ENCODE results near the gene SGCG.
A peak's percentile ranks its signal among the peaks of the same experiment; 100 is the strongest.
"Not testable (repeated sequence)": the region's sequence is repeated elsewhere in the genome, so short reads cannot be mapped to it uniquely, and the experiment has no call there.

SGCG gene

GRCh38 chr13:23180711-23181110, at the start of gene SGCG:
TSS of gene SGCG (plus strand) at chr13:23180979. CDS start at chr13:23203695, 22,716 bp downstream.
- DNase-seq (ENCODE audit: low spot score): no peak

DNA sequence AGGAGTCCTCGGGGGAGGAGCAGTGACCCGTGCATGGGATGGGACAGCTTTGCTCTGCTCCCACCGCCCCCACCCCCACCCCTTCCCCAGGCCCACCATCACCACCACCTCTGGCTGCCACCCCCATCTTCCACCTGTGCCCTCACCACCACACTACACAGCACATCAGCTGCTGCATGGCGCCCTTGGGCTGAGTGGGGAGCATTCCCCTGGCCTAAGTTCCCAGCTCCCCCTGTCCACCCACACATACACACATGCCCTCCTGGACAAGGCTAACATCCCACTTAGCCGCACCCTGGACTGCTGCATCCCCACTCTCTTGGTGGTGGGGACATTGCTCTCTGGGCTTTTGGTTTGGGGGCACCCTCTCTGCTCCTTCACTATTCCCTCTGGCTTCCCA, 46.2 kb upstream of the SGCG start:
- DNase-seq (ENCODE audit: low spot score): no peak

DNA sequence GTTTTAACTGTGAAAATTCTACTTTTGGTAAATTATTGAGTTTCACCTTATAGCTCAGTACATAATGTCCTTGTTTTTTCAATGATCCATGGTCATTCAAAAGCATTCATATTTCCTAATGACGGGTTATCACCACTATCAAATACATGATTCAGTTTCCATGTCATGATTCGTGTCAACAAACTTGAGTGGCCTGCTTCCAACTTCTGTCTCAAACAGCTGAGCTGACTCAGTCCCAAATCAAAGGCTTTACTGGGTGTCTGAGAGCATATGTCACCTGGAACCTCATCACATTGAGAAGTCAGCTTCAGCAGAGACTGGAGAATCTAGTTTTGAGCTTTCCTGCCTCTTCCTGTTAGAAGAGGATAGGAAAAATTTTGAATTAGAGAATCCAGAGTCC, 40.3 kb upstream of the SGCG start:
- no peak for DNase-seq (ENCODE audit: low spot score)

- DNase-seq (ENCODE audit: low spot score): no peak
Observed at GRCh38 chr13:23141964-23142363, 38.8 kb upstream of the SGCG start.

DNA sequence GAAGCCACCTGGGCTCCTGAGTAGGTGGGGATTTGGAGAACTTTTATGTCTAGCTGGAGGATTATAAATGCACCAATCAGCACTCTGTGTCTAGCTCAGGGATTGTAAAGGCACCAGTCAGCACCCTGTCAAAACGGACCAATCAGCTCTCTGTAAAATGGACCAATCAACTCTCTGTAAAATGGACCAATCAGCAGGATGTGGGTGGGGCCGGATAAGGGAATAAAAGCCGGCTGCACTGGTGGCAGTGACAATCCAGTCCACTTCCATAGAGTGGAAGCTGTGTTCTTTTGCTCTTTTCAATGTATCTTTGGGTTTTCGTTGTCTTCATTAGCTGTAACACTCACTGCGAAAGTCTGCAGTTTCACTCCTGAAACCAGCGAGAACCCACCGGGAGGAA, 38.2 kb upstream of the SGCG start:
- DNase-seq (ENCODE audit: low spot score): not testable (repeated sequence)

DNA sequence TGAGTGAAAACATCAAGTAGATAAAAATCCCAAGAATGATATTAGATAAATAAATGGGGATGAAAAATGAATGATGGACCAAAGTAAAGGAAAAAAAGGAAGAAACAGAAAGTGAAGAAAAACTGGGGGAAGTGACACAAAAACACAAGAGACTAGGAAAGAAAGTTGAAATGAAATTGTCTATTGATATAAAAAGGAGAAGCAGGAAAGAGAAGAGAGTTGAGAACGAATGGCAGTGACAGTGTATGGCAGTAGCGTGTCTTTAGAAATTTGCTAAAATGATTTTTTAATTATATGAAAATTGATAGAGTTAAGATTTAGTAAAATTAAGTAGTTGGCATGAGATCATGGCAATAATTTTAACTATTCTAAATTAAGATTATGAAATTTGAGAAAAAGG, 36.3 kb upstream of the SGCG start:
- no peak for DNase-seq (ENCODE audit: low spot score)

DNA sequence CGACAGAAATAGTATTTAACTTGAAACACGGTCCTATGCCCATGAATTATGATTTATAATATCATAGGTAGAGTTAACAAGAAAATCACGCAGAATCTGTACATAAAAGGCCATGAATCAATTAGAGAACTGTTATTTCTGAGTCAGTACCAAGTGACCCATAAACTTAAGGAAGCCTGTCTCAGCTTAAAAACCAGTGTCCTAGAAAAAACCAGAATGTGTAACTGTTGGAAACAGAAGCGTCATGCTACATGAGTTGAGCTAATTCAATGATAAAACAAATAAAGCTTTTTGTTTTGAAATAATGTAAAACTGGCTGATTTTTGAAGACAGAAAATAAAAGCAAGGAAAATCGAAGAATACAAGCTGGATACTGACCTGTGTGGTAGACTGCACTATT, 34.8 kb upstream of the SGCG start:
- DNase-seq (ENCODE audit: low spot score): no peak

DNA sequence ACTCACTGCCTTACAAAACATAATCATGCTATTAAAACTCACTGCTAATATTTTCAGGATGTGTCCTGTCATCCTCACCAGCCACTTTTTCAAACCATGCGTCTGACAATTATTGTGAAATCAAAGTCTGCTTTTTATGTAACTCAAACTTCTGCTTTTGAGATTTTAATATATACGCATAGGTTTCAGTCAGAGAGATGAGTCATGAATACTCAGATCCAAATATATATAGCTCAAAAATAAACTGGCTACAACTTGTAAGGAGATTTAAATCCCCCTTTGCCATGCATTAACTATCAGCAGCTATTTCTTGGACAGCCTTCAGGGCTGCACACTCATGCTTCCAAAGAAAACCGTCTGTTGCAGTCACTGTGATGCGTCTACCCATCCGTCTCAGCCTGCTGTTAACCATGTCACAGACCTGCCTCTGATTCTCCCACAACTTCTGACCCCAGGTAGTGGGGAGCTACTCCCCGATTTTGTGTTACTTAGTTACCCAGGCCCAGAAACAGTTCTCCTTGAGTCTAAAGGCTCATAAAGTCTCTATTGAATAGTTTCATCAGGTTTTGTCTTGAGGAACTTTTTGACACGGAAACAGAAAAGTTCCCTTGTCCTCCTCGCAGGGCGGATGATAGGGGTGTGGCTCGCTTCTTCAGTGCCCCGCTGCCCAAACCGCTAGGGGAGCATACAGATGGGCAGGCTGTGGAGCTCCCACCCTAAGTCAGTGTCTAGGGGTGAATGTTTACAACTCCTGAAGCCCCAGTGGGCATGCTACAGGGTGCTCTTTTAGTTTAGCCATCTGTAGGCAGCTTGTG, 33.8 kb upstream of the SGCG start:
- DNase-seq (ENCODE audit: low spot score): no peak

DNA sequence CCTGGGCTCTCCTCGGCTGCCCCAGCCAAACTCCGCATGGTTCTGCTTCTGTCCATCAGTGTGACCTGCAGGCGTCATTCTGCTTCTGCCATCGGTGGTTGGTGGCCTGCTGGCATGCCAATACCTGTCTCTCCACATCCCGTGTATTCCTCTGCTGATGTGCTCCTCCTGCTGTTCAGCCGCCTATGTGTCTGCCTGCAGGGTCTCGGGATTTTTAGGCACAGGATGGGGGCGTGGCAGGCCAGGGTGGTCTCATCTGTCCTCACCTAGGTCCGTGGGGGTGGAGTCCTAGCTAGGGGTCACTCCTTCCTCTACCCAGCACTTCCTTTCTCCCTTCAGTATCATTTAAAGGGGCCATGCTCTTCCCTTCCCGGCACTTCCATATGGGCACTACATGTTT, 33.0 kb upstream of the SGCG start:
- no peak for DNase-seq (ENCODE audit: low spot score)

GRCh38 chr13:23157781-23158180, 23.0 kb upstream of the SGCG start:
- DNase-seq (ENCODE audit: low spot score): no peak

DNA sequence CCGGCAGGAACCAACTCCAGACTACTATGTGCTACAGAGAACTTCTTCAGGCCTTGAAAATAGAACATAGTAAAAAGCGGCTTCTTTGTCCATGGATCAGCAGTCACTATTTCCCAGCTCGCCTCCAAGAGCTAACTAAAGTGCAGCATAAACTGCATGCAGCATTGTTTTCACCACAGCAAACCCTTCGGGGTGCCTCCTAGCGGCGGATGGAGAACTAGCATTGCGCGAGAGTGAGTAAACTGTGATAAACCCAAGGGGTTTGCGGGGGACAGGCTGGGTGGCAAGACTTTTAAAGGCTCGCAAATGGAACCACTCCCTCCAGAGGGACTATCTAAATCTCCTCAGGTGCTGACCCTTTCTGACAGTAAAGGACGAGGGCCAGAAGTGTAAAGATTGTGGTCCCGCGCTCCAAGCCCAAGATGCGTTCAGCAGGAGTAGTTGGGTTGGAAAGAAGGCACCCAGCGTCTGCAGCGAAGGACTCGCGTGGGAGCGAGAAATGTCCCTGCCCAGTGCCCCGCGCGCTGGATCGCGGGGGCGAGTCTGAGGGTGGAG, 21.5 kb upstream of the SGCG start:
- DNase-seq (ENCODE audit: low spot score): peak; percentile 15

- no peak for DNase-seq (ENCODE audit: low spot score)
Observed at GRCh38 chr13:23159760-23160637, 20.8 kb upstream of the SGCG start.

DNA sequence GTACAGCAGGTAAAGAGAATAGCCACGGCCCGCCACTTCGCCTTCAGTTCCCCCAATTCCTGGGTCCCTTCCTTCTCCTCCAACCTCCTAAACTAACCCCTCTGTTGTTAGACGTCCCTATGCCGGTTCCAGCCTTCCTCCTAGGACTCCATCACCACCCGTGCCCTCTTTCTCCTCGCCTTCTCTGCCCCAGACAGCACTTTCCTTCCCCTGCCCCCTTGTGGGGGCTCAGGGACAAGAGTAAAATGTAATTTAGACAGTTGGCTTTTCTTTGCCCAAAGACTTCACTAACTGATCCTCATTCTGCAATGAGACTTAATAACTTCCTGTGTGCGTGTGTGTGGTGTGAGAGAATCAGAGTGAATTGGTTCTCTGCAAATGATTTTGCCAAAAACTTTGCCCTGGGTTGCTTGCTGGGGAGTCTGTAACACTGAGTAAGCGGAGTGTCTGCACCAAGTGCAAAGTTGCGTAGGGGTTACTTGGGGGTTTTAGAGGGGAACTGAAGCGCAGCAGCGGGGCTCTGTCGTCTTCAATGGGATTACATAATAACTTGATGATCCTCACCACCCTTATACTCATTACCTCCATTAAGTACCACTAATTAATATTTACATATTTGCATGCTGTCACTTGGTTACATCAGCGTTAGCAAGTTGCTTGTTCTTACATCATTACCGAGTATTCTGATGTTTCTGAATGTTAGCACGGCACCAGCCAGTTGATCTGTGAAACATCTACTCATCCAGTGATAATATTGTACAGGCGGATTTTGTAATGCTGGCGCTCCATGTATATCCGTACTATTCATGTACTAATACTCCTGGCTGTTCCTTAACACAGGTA, 19.9 kb upstream of the SGCG start:
- DNase-seq (ENCODE audit: low spot score): no peak

- no peak for DNase-seq (ENCODE audit: low spot score)
Observed at GRCh38 chr13:23161481-23161825, 19.3 kb upstream of the SGCG start.

DNA sequence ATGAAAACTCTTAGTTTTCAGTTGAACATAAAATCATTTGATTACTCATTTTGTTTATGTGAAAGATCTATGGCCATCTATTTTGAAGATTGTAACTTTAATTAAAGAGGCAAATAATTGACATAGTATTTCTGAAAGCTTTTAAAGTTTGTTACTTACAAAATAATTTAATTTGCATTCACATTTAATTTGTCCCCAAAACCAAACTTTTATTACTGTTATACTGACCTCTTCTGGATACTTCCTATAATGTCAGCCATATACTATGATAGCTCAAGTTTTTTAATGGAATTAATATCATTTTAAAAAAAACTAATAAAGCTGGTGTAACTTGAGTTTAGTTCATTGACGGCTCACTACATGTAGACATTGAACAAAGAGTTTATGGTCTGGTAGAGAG, 4.9 kb upstream of the SGCG start:
- DNase-seq (ENCODE audit: low spot score): no peak

- DNase-seq (ENCODE audit: low spot score): no peak
Observed at GRCh38 chr13:23182142-23182541, 1.4 kb downstream of the SGCG start.

- DNase-seq (ENCODE audit: low spot score): no peak
Observed at GRCh38 chr13:23183292-23183691, 2.5 kb downstream of the SGCG start.

- no peak for DNase-seq (ENCODE audit: low spot score)
Observed at GRCh38 chr13:23185542-23185941, 4.8 kb downstream of the SGCG start.

- DNase-seq (ENCODE audit: low spot score): no peak
Observed at GRCh38 chr13:23201870-23202269, 21.1 kb downstream of the SGCG start.

DNA sequence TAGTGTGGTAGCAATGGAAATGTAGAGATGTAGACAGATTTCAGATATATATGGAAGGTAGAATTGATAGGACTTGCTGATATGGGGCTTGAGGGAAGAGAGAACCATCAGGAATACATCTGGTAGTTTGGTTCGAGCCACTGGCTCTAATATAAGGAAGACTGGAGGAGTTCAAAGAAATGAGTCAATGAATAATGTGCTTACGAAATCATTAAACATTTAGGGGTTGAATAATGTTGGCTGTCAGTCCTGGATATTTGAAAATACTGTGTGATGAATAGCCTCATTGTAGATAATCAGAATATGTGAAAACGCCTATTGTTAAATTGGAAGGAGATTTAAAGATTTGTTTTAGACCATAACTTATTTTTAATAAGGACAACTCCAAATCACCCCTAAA, 21.6 kb downstream of the SGCG start:
- DNase-seq (ENCODE audit: low spot score): no peak

GRCh38 chr13:23203516-23203915, 22.7 kb downstream of the SGCG start:
- no peak for DNase-seq (ENCODE audit: low spot score)

DNA sequence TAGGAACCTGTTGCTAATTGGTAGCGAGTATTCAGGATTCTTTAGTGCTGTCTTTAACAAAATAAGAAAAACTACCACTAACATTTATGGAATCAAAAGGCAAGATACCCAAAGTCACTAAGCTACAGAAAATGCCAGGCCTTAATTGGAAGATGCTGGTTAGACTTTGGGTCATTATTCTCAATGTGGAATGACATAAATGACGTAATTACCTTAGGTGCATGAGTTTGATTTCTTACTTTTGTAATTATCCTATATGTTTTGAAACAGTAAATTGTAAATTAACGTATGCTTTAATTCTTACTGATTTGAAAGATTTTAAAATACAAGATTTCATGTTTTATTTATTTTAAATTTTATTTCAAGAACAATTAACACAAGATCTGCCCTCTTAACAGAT, 25.0 kb downstream of the SGCG start:
- no peak for DNase-seq (ENCODE audit: low spot score)

Measured in germinal center (tissue), 1 donor.